ENCODE measurements around the gene CORIN.
"Not testable (repeated sequence)": the region's sequence is repeated elsewhere in the genome, so short reads cannot be mapped to it uniquely, and the experiment has no call there.

Gene CORIN

GRCh38 chr4:47767956-47768355, 69.9 kb downstream of the CORIN start:
- not testable (repeated sequence) for DNase-seq

GRCh38 chr4:47763279-47763678, 74.6 kb downstream of the CORIN start:
- no peak for DNase-seq

DNA sequence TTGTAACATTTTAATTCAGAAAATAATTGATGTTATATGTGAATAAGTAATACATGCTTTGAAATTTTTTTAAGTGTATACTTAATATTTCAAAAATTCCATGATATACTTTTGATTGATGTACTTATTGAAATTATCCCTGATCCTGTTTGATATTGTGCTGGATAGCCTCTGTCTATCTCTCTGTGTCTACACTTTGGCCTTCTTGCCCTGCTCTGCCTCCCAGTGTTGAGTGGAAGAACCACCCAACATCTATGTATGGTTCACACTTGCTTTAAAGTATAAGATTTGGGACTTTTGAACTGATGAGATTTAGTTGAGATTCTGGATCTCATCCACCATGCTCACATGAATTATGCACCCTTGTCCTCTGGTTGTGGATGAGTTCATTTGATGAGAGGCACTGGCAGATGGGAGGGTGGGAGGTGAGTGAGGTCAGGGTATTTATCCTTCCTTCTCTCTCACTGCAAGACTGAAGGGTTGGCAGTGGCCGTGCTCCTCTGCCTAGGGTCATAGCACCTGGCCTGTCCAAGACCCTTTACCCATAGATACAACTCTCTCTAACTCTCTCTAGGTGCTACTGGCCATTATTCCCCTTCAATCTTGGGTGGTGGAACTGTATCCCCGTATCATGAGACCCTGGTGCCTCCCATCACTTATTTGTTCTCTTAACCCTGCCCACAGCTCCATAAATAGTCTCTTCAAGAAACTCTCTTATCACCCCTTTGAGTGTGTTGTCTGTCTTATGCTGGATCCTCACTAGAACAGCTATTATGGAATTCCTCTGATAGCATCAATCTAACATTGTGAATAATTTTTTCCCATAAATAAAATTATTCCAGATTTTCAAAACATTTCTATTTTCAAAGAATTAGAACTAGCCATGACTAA, 75.2 kb downstream of the CORIN start:
- no peak for DNase-seq

GRCh38 chr4:47753316-47753715, 84.6 kb downstream of the CORIN start:
- not testable (repeated sequence) for DNase-seq

DNA sequence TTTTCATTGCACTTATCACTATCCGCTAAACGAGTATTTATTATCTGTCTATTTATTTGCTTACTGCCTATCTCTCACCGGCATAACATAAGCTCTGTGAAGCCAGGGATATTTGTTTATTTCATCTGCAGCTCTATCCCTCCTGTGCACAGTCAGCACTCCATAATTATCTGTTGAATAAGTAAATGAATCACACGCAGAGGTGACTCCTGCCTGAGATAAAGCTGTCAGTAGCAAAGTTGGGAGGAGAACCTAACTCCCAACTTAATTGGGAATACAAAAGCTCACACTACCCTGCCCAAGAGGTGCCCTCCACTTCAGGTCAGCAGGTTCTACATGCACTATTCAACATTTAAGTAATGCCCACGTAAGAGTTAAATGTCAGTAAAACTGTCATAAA, 85.7 kb downstream of the CORIN start:
- no peak for DNase-seq

DNA sequence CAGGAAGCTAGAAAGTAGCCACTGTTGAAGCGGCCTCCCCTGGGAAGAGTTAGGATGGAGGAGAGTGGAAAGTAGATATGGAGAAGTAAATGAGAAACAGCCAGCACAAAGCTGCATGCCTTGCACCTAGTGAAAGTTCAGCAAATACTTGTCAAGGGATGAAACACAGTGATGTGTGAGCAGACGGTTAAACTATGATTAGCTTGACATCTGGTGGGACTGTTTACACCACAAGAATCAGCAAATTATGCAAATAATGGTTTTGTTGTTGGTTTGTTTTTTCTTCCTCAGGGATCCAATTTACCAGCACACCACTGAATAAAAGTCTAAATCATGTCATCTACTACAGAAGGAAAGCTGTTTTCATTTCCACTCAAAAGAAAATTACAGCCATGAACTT, 87.1 kb downstream of the CORIN start:
- no peak for DNase-seq

- no peak for DNase-seq
Observed at GRCh38 chr4:47749858-47750257, 88.0 kb downstream of the CORIN start.

DNA sequence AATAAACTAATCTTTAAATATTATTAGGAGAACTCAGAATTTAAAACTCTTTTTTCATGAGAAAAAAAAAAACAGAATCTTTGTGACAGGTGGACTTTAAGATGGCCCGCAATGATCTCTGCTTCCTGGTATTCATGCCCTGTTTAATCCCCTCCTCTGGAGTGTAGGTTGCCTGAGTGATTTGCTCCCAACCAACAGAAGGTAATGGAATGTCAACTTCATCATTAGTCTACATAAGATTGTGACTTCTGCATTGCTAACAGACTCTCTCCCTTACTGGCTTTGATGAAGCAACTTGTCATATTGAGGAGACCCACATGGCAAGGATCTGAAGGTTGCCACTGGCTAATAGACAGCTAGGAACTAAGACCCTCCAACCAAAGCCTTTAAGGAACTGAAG, 88.8 kb downstream of the CORIN start:
- DNase-seq, result no peak

DNA sequence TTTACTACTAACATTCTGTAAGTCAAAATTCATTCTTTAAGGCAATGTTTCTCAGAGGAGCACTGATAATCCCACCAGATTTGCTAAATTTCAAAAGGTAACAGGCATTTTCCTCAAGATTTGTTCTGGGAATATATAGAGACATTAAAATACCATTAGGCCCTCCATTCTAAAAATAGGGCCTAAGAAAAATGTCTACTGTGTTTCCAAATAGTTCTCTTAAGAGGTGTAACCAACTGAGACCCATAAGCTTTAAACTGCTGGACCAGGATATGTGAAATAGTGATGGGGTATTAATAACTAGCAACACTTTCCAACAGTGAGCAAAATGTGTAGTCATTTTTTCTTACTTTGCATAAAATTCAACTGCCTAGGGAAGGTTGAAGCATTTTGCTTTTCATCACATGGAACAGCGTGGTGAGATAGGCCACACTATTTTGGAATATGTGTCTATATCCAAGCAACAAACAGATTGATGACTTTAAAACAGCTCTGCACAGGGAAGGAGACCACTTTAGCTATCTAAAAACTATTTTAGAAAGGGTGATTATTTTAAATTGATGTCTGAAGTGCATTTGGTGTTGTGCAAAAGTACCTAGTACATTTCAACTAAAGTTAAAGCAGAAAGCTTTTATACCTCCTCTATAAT, 89.9 kb downstream of the CORIN start:
- no peak for DNase-seq

DNA sequence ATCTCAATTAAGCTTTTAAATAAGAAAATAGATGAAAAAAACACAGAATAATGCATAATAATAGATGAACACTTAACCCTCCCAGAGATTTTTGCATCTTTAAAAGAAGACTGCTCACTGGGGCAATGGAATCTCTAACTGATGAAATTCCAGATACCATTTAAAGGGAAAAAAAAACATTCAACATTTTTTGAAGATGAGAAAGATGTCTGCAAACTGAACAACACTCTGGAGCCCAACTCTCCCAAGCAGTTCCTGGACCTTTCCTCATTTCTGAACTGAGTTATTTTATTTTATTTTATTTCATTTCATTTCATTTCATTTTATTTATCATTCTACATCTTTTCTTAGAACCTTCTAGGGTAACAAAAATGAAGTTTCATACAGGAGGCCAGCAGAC, 90.7 kb downstream of the CORIN start:
- no peak for DNase-seq

GRCh38 chr4:47746122-47746521, 91.7 kb downstream of the CORIN start:
- DNase-seq, result no peak

- no peak for DNase-seq
Observed at GRCh38 chr4:47744843-47745382, 93.0 kb downstream of the CORIN start.

DNA sequence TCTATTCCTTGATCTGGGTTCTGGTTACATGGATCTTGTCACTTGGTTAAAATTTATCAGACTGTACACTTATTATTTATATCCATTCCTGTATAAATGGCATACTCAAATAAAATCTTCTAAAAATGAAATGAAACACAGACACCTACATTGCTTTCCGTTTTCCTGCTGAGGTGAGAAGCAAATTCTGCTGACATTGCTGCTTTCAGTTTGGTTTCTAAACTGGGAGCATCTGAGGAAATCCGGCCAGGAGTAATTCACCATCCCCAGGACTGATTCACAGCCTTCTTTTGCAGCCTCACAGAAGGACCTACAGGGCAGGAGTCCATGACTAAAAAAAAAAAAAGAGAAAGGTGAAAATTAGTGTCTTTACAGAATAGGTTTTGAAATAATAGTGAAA, 93.6 kb downstream of the CORIN start:
- DNase-seq, result no peak

- DNase-seq, result no peak
Observed at GRCh38 chr4:47741200-47741599, 96.7 kb downstream of the CORIN start.

GRCh38 chr4:47737326-47737725, 100.5 kb downstream of the CORIN start:
- DNase-seq, result no peak

GRCh38 chr4:47736555-47736954, 101.3 kb downstream of the CORIN start:
- no peak for DNase-seq

DNA sequence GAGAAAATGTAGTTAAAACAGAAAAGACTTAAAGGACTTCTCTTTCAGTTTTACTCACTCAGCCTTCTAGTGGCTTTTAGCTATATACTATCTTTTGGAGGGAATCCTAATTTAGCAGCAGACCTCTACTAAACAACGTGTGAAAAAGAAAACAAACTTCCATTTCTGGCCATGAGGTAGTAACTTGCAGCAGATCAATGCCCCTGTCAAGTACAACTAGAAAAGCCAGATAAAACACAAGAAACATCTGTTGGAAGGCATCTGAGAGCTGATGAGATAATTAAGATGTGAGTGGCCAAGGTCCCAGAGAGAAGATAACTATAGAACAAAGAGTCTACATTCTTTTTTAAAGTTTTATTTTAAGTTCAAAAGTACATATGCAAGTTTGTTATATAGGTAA, 101.7 kb downstream of the CORIN start:
- no peak for DNase-seq

- no peak for DNase-seq
Observed at GRCh38 chr4:47733302-47734175, 104.3 kb downstream of the CORIN start.

DNA sequence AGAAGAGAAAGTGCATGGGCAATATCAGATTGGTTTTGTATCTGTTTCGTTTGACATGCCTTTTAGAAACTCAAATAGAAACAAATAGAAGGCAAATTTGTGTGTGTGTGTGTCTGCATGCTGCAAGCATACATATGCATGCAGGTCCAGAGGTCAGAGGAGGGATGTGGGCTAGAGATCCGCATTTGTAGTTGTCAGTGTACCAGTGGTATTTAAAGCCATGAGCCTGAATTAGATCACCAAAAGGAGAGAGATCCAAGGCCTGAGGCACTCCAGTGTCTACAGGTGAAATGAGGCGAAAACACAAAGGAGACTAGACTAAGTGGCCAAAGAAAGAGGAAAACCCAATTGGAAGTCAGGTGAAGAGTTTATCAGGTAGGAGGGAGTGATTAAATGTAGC, 106.7 kb downstream of the CORIN start:
- DNase-seq, result no peak

DNA sequence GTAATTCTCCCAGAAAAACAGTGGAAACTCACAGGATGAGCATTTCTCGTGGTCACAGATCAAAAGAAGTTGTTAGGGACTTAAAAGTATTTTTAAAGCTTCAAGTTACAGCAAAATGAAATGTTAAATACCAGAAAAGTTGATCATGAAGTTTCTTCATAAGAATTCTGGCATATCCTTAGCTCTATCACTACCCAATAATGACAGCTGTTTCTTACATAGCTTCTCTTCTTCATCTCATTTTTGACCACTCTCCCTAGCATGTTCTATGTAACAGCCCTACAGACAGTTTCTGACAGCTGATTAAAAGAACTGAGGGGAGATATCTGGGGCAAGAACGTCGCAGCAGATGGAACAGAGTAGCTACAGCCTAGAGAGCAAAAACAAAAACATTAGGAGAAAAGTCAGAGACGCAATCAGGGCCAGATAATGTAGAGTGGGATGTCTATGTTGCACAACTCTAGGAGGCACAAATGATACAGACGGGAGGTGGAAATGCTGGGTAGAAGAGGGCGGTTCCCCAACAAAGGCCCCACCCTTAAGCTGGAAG, 108.7 kb downstream of the CORIN start:
- no peak for DNase-seq

DNA sequence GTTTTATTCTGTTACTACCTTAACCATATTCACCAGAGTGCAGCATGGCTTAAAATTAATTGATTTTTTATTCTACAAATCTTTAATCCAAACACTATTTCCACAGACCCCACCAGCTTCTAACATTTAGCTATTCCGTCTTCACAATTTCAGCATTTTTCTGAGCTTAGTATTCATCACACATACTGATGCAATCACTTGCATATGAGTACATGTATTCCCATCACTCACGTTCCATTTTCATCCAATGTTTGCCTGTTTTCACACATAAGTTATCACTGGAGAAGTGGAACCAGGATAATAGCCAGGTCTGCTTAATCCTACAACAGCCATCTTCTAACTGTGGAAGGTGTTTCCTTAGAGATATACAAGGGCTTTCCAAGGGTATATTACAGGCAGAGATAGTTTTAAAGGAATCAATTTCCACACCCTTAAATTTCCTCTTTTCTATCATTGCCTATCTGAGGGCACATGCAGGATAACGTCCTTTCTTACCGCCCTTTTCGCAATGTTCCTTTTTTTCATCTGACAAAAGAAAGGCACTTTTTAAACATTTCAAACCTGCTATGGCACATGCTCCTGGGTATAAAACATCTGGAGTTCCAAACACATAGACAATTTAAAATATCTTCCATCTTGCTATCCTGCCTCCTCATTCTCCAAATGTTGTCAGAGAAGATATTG, 115.8 kb downstream of the CORIN start:
- no peak for DNase-seq

DNA sequence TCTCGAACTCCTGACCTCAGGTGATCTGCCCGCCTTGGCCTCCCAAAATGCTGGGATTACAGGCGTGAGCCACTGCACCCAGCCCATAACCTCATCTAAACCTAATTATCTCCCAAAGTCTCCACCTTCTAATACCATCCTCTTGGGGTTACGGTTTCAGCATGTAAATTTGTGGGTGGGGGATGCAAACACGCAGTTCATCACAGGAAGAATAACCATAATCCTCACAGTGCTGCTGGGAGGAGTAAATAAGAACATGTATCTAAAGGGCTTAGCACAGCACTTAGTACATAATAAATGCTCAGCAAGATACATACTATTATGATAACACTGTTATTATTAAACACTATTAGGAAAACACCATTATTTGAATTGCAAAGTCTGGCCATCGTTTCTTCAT, 116.4 kb downstream of the CORIN start:
- no peak for DNase-seq

Data from stimulated activated CD4-positive, alpha-beta T cell treated with anti-CD3 and anti-CD28 coated beads, Interleukin-1b, Interleukin-23, amount 100 ng/mL, for 48 hours (primary cell).